HG03460 (cell line): ENCODE data around the gene NFATC4.

Source experiments
- ATAC-seq: cut with Tn5 transposase; IDR thresholded peaks from one replicate; pipeline ENCODE4 v1.9.1; 2021; ENCODE audit not compliant: unreplicated experiment

Gene NFATC4

DNA sequence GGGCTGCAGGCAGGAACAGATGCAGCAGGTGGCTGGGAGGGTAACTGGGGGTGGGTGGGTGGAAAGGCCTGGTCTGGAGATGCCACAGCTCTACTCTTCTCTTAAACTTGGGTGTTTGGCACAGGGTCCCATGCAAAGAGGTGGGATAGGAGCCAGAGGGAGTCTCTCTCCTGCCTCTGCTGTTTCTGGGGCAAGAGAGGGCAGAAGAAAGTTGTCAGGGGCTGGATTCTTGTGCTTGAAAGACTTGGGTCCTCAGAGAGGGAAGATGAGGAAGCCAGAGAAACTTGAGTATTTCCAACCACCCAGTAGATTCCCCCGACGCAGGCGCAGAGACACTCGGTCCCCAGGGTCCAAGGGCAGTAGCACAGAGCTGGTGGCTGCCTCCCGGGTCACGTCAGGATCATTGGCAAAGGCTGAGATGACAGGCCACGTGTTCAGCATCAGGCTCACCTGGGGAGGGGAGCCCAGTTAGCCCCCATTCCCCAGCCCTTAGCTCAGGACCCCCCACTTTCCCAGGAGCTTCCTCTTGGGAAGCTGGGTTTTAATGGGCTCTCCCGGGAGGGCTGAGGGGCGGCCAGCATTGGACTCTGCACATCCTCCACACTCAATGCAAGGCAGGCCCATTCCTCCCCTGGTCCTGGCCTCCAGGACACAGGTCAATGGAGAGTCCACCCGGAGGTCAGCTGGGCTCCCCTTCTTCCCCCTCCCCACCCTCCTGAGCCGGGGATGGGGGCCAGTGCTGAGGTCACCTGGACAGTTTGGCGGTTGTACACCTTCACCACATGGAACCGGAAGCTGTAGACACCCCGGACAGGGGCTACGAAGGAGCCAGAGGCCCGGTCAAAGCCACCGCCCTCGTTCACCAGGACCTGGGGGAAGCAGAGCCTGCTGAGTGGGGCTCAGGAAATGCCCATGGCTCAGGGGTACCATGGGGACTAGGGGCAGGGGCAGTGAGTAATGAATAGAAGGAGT, 59.8 kb downstream of the NFATC4 start:
- no peak for ATAC-seq

DNA sequence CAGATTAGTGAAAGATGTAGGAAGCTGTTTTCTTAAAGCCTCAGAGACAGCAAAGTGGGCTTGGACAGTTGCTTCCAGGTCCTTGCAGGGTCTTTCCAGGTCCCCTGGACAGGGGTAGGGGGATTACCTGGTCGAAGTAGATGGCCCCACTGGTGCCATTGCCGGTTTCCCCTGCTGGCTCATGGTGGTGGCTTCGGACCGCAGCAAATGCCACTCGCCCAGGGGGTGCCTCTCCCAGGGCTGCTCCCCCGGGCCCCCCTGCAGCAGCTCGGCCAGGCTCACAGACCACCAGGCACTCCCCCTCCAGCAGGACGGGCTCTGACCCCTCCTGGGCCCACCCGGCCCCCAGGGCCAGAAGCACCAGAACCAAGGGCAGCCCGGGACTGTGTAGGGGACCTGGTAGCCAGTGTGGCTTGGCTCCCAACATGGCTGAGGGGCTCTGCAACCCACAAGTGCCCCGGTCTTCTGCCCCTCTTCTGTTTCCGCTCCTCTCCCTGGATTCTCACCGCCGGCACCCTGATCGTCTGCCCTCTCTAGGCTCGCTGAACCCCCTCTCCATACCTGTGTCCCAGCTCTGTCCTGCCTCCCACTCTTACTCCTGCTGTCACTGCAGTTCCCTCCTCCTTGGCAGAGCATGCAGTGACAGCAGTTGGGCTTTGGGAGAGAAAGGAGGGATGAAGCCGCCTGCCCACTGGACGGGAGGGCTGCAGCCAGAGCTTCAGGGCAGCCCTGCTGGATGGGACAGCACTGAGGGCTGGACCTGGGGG, 60.8 kb downstream of the NFATC4 start:
- no peak for ATAC-seq
